ENCODE results near the gene NEK4.
"Not testable (repeated sequence)": the region's sequence is repeated elsewhere in the genome, so short reads cannot be mapped to it uniquely, and the experiment has no call there.

Gene NEK4

GRCh38 chr3:52777959-52778805 lies 7.4 kb upstream of the NEK4 start:
- DNase-seq: no peak

- DNase-seq: no peak
Observed at GRCh38 chr3:52777127-52777958, 6.6 kb upstream of the NEK4 start, which contains the start of gene ITIH1. Gene ITIH1 (plus strand): TSS chr3:52777599. CDS start chr3:52777616, 17 bp downstream.

GRCh38 chr3:52776486-52776885 lies 5.7 kb upstream of the NEK4 start:
- not testable (repeated sequence) for DNase-seq

- DNase-seq: no peak
Observed at GRCh38 chr3:52775877-52776276, 5.1 kb upstream of the NEK4 start.

- DNase-seq: no peak
Observed at GRCh38 chr3:52774901-52775864, 4.4 kb upstream of the NEK4 start.

GRCh38 chr3:52774066-52774713 lies 3.5 kb upstream of the NEK4 start:
- DNase-seq: no peak

GRCh38 chr3:52773361-52774065 lies 2.8 kb upstream of the NEK4 start:
- DNase-seq: no peak

GRCh38 chr3:52771702-52772101 lies 962 bp upstream of the NEK4 start:
- DNase-seq: no peak

GRCh38 chr3:52771334-52771681 lies 568 bp upstream of the NEK4 start:
- no peak for DNase-seq

- DNase-seq: no peak
Observed at GRCh38 chr3:52769786-52770455, 819 bp downstream of the NEK4 start.

- no peak for DNase-seq
Observed at GRCh38 chr3:52763466-52763865, 7.3 kb downstream of the NEK4 start.

GRCh38 chr3:52756141-52756540 lies 14.6 kb downstream of the NEK4 start:
- DNase-seq: no peak

GRCh38 chr3:52754373-52754772 lies 16.4 kb downstream of the NEK4 start:
- DNase-seq: no peak

- DNase-seq: no peak
Observed at GRCh38 chr3:52752045-52752660, 18.6 kb downstream of the NEK4 start.

- DNase-seq: no peak
Observed at GRCh38 chr3:52743721-52744120, 27.0 kb downstream of the NEK4 start.

GRCh38 chr3:52743152-52743551 lies 27.6 kb downstream of the NEK4 start:
- no peak for DNase-seq

GRCh38 chr3:52742418-52743041 lies 28.2 kb downstream of the NEK4 start:
- no peak for DNase-seq

- DNase-seq: no peak
Observed at GRCh38 chr3:52739730-52740129, 31.0 kb downstream of the NEK4 start.

GRCh38 chr3:52733256-52733891 lies 37.4 kb downstream of the NEK4 start:
- DNase-seq: no peak

GRCh38 chr3:52731590-52731989 lies 39.1 kb downstream of the NEK4 start:
- DNase-seq: no peak

All from GF-D8 (cell line).